SU-DHL-6 (cell line): ENCODE results near the gene ZNF367.

ENCODE experiments used
- H2AFZ ChIP-seq: fragments of 200-600 bp; sonication (generic); 2 replicates; pipeline ENCODE4 v1.6.1; 2014; ENCODE audit warnings: low read depth, mild to moderate bottlenecking, moderate library complexity, mixed read lengths, antibody characterized with exemption, low read length; ENCODE audit not compliant: severe bottlenecking
- H3F3A ChIP-seq: fragments of 200-600 bp; shearing (Covaris generic); 2 replicates; pipeline ENCODE4 v1.6.0; 2016; ENCODE audit warnings: antibody characterized with exemption, mild to moderate bottlenecking; ENCODE audit not compliant: insufficient read depth
- H3K27ac ChIP-seq: fragments of 200-600 bp; sonication (generic); 2 replicates; pipeline ENCODE4 v1.5.1; 2016; ENCODE audit warnings: low read depth, mild to moderate bottlenecking, low read length, moderate library complexity, mixed read lengths
- H3K27me3 ChIP-seq: fragments of 200-600 bp; sonication (generic), shearing (Covaris generic); 2 replicates; pipeline ENCODE4 v1.6.0; 2014; ENCODE audit warnings: mild to moderate bottlenecking, low read length
- H3K36me3 ChIP-seq: fragments of 200-600 bp; sonication (generic); 2 replicates; pipeline ENCODE4 v1.6.1; 2014; ENCODE audit warnings: mild to moderate bottlenecking, low read length, mixed read lengths
- H3K4me2 ChIP-seq: fragments of 300-600, 200-600 bp; shearing (Covaris generic), sonication (generic); 2 replicates; pipeline ENCODE4 v1.6.0; 2014; ENCODE audit warnings: low read length, low read depth, mild to moderate bottlenecking; ENCODE audit not compliant: poor library complexity, severe bottlenecking
- H3K4me3 ChIP-seq: fragments of 200-600 bp; sonication (generic); 2 replicates; pipeline ENCODE4 v1.5.1; 2014; ENCODE audit warnings: antibody characterized with exemption, low read length, mild to moderate bottlenecking, mixed read lengths; ENCODE audit not compliant: insufficient read depth, poor library complexity, severe bottlenecking
- H3K79me2 ChIP-seq: fragments of 200-600 bp; sonication (generic); 2 replicates; pipeline ENCODE4 v1.6.1; 2014; ENCODE audit warnings: mild to moderate bottlenecking, low read length, moderate library complexity; ENCODE audit not compliant: insufficient read depth
- H3K9ac ChIP-seq: fragments of 200-600 bp; sonication (generic); 2 replicates; pipeline ENCODE4 v1.7.0; 2014; ENCODE audit warnings: mild to moderate bottlenecking, low read length
- H3K9me2 ChIP-seq: fragments of 200-600 bp; sonication (generic); replicated peaks from 2 replicates; pipeline ENCODE4 v1.6.1; 2014; ENCODE audit warnings: low read length; ENCODE audit not compliant: insufficient read depth
- H3K9me3 ChIP-seq: fragments of 200-600 bp; sonication (generic); 2 replicates; pipeline ENCODE4 v1.6.1; 2014; ENCODE audit warnings: low read length, mixed read lengths; ENCODE audit not compliant: insufficient read depth
- H4K20me1 ChIP-seq: fragments of 200-600 bp; sonication (generic); 2 replicates; pipeline ENCODE4 v1.6.1; 2014; ENCODE audit warnings: low read depth, mild to moderate bottlenecking, antibody characterized with exemption, low read length, moderate library complexity, mixed read lengths
- CTCF ChIP-seq: fragments of 200-600 bp; sonication (generic); IDR thresholded peaks from one replicate; pipeline ENCODE4 v1.5.1; 2017; ENCODE audit warnings: antibody characterized with exemption, mild to moderate bottlenecking, low read length, moderate library complexity; ENCODE audit not compliant: insufficient read depth, poor library complexity, severe bottlenecking
- EZH2phosphoT487 ChIP-seq: fragments of 200-600 bp; sonication (generic), shearing (Covaris generic); conservative IDR thresholded peaks from 2 replicates; pipeline ENCODE4 v1.6.1; 2018; ENCODE audit warnings: mild to moderate bottlenecking, antibody characterized with exemption, low read length, moderate library complexity, mixed read lengths

ZNF367 gene

GRCh38 chr9:96383165-96383942 is 34.8 kb downstream of the ZNF367 start, which contains the start of gene SLC35D2:
SLC35D2 (minus strand) TSS chr9:96383711; CDS start chr9:96383634, 77 bp downstream.
- peaks cover 6% of the 10 kb centered on the region; the same call in 1 of the 2 replicates for H4K20me1 ChIP-seq
- H3K4me2 ChIP-seq, result no peak within 1 kb of the TSS
- H3K9me2 ChIP-seq, result no peaks in the 10 kb centered on the region
- no peak within 1 kb of the TSS for H2AFZ ChIP-seq
- H3K9ac ChIP-seq, result no peak within 1 kb of the TSS
- H3K79me2 ChIP-seq, result no peaks in the 10 kb centered on the region
- peaks cover 29% of the 10 kb centered on the region for H3F3A ChIP-seq
- no peaks in the 10 kb centered on the region for H3K27me3 ChIP-seq
- TF ChIP-seq EZH2phosphoT487, result no peak
- TF ChIP-seq CTCF, result no peak
- no peaks in the 10 kb centered on the region for H3K9me3 ChIP-seq
- no peak within 1 kb of the TSS for H3K4me3 ChIP-seq
- no peak within 1 kb of the TSS for H3K27ac ChIP-seq
- peaks cover 35% of the 10 kb centered on the region for H3K36me3 ChIP-seq

GRCh38 chr9:96382839-96383164 is 35.4 kb downstream of the ZNF367 start:
- H3K9me2 ChIP-seq, result no peaks in the 10 kb centered on the region
- H3K27ac ChIP-seq, result no peak overlapping the region
- H3K9me3 ChIP-seq, result no peaks in the 10 kb centered on the region
- TF ChIP-seq CTCF (no peak), EZH2phosphoT487 (no peak)
- peaks cover 23% of the 10 kb centered on the region for H3F3A ChIP-seq
- H3K4me2 ChIP-seq, result no peak overlapping the region
- no peak overlapping the region for H2AFZ ChIP-seq
- H3K36me3 ChIP-seq, result peaks cover 30% of the 10 kb centered on the region; the same call in 1 of the 2 replicates
- no peak overlapping the region for H3K4me3 ChIP-seq
- H3K27me3 ChIP-seq, result no peaks in the 10 kb centered on the region
- H3K9ac ChIP-seq, result no peak overlapping the region
- H3K79me2 ChIP-seq, result no peaks in the 10 kb centered on the region
- H4K20me1 ChIP-seq, result peaks cover 6% of the 10 kb centered on the region; the same call in 1 of the 2 replicates

- H3K27ac ChIP-seq, result no peak overlapping the region
- H3K4me2 ChIP-seq, result no peak overlapping the region
These were observed 36.0 kb downstream of the ZNF367 start for GRCh38 chr9:96382175-96382574.

More at GRCh38 chr9:96382175-96382574, 36.0 kb downstream of the ZNF367 start:
- H3K79me2 ChIP-seq, result no peaks in the 10 kb centered on the region
- H3K9me3 ChIP-seq, result no peaks in the 10 kb centered on the region
- no peak overlapping the region for H3K9ac ChIP-seq
- peaks cover 24% of the 10 kb centered on the region; the same call in 1 of the 2 replicates for H3K36me3 ChIP-seq
- H3F3A ChIP-seq, result peaks cover 17% of the 10 kb centered on the region
- H2AFZ ChIP-seq, result no peak overlapping the region
- H4K20me1 ChIP-seq, result 0 out of 2 replicates have a peak, but pooled peaks cover 6% of the 10 kb centered on the region
- H3K27me3 ChIP-seq, result no peaks in the 10 kb centered on the region
- no peak overlapping the region for H3K4me3 ChIP-seq
- TF ChIP-seq CTCF (no peak), EZH2phosphoT487 (no peak)
- no peaks in the 10 kb centered on the region for H3K9me2 ChIP-seq
